Natural killer cell treated with Interleukin-12 subunit alpha and Interleukin-12 subunit beta and Interleukin-15 and Interleukin-18, amount 100 ng/mL, for 72 hours (primary cell): Measurements from ENCODE around the gene LRRC37A3. TPM values are rescaled to one million over a fixed set of nuclear protein-coding genes. Genes with fewer than 3 reads are reported as not detected.
"Not testable (repeated sequence)": the region's sequence is repeated elsewhere in the genome, so short reads cannot be mapped to it uniquely, and the experiment has no call there.

Source experiments
- ATAC-seq, 2 donors: fragments of 150-1000 bp; cut with Tn5 transposase in 1 of 2; sonication (Bioruptor Pico), chemical (Tn5 transposase) in 1 of 2; 2 replicates each; pipeline ENCODE4 v1.10.0; 2021
- DNase-seq: peaks from one replicate; pipeline ENCODE4 v3.0.0; 2022; ENCODE audit warnings: low spot score
- H3K27ac Mint-ChIP-seq, 2 donors: 1 replicate in 1 of 2; 2 replicates in 1 of 2; pipeline ENCODE4 v1.8.0; 2022; ENCODE audit warnings: mixed read lengths in 2 of 2, mild to moderate bottlenecking in 1 of 2, moderate library complexity in 1 of 2
- H3K27me3 Mint-ChIP-seq, 2 donors: 1 replicate in 1 of 2; 2 replicates in 1 of 2; pipeline ENCODE4 v1.8.0; 2022; ENCODE audit warnings: mixed read lengths in 2 of 2
- H3K36me3 Mint-ChIP-seq: one replicate; pipeline ENCODE4 v1.8.0; 2022; ENCODE audit warnings: mixed read lengths
- H3K4me1 Mint-ChIP-seq, 2 donors: 1 replicate in 1 of 2; 2 replicates in 1 of 2; pipeline ENCODE4 v1.8.0; 2022; ENCODE audit warnings: low read depth in 2 of 2, mixed read lengths in 2 of 2, mild to moderate bottlenecking in 1 of 2
- H3K4me3 Mint-ChIP-seq: one replicate; pipeline ENCODE4 v1.8.0; 2022; ENCODE audit warnings: mixed read lengths
- H3K9me3 Mint-ChIP-seq: 2 replicates; pipeline ENCODE4 v1.8.0; 2022; ENCODE audit warnings: mixed read lengths
- total RNA-seq, 2 donors: library from RNA; stranded (reverse); gene quantifications; one replicate each; pipeline ENCODE4 v1.2.3, GENCODE V29; 2022

LRRC37A3 gene
- total RNA-seq, 2 donors from 2014 or later = 7.0 to 8.5 TPM

DNA sequence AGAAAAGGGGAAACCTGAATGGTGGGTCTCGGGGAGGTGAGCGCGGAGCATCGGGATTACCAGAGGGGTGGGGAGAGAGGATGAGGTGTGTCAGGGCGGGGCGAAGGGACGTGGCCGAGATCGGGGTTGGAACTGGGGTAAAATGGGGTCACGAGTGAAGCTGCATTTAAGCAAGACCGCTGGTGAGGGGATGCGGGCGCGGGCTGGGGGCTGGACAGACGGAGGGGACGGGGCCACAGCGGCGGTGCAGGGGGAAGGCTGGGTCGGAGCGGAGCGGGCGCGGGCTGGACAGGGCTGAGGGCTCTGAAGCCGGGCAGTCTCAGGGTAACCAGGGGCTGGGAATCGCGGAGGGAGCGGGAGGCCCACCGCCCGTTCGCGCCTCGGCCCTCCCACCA lies 82.7 kb downstream of the LRRC37A3 start:
- not testable (repeated sequence) for H3K27me3 Mint-ChIP-seq, H3K9me3 Mint-ChIP-seq, H3K36me3 Mint-ChIP-seq
- Mint-ChIP-seq H3K4me3 (peak overlapping the region; percentile 91), H3K27ac (peak overlapping the region; percentile 74 to 92), H3K4me1 (peaks cover 15 to 19% of the 10 kb centered on the region in 2 donors)
- DNase-seq (peak; percentile 60), ATAC-seq (peak; percentile 54 to 61)

DNA sequence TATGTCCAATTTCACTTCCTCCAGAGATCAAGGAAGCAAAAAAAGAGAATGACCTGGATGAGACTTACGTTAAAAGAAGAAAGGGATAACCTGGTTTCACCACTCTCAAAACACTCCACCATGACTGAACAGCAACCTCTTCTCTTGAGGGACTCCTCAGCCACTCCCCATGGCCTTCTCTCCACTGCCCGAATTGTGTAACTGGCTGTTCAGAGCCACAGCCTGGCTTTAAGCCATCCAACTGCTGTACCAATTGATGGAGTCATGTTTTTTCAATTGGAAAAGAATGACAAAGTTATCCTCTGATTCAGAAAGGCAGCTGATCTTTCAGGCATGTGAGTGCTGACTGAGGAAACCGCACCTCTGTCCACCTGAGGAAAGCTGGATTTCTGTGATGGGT lies 85.2 kb downstream of the LRRC37A3 start:
- H3K36me3 Mint-ChIP-seq, H3K9me3 Mint-ChIP-seq, H3K4me3 Mint-ChIP-seq, H3K27ac Mint-ChIP-seq, DNase-seq, ATAC-seq, H3K27me3 Mint-ChIP-seq: not testable (repeated sequence)
- H3K4me1 Mint-ChIP-seq = peaks cover 21 to 30% of the 10 kb centered on the region in 2 donors

DNA sequence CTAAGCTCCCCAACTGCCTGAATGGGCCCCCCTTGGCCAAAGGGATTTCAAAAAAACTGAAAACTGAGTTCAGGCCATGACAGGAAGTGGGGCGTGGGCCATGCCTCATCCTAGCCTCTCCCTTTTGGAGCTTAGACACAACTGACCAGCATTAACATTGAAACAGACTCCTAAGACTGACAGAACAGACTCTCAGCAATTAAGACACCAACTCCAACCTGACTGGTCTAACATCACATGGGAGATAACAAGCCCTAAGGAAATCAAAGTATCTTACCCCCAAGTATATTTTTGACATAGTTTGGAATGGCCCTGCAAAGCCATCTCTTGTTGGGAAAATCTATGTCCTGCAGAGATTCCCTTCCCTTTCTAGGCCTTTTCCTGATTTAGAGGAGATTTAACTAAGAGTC lies 88.6 kb downstream of the LRRC37A3 start:
- not testable (repeated sequence) for ATAC-seq, DNase-seq, H3K27me3 Mint-ChIP-seq, H3K4me3 Mint-ChIP-seq, H3K27ac Mint-ChIP-seq, H3K36me3 Mint-ChIP-seq, H3K9me3 Mint-ChIP-seq
- H3K4me1 Mint-ChIP-seq = peaks cover 10 to 22% of the 10 kb centered on the region in 2 donors

DNA sequence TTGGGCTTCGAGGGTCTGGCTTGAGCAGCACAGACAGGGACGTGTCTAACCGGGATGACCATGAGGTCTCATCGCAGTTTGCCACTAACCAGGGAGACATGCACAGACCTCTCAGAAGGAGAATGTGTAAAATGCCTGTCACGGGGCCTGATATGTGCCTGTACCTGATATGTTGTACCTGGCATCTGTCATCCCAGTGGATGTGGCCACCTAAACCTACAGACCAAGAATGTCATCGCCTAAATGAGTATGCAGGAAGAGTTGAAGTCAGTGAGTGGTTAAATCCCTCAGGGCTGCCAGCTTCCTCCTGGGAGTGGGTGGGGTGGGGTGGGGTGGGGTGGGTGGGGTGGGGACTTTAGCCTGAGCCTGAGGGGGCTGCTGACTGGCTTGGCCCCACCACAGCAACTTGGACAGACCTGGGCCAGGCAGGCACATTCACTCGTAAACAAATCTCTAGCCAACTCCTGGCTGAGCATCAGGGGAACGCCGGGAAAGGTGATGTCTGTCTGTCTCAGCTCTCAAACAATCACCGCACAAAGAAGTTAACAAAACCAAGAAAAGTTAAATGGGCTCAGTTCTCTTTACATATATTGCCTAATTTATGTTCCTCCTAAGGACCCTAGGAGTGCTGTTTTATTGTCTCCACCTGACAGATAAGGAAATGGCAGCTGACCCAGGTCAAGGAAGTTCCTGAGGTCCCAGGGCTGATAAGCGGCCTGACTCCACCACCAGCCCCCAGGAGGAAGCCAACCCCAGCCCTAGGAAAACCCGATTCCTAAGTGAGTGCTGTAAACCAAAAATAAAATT lies 89.3 kb downstream of the LRRC37A3 start:
- H3K4me1 Mint-ChIP-seq = peaks cover 6 to 17% of the 10 kb centered on the region in 2 donors
- not testable (repeated sequence) for ATAC-seq, H3K4me3 Mint-ChIP-seq, H3K36me3 Mint-ChIP-seq, H3K27me3 Mint-ChIP-seq, H3K27ac Mint-ChIP-seq, H3K9me3 Mint-ChIP-seq, DNase-seq

DNA sequence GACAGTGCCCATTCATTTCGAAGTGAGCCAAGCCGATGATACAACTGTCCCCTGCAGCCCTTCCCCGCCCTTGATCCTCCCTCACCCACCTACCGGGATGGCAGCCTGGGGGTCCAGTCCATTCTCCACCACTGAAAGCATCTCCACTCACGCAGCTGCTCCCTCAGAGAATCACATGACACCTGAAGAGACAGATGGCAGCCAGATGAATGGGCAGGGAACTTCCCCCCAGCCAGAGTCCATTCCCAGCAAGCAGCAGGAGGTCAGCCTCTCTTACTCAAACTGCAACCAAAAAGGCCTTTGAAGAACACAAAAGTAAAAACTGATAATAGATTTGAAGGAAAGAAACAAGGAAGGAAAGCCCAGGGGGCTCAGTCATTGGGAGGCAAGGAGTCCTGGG lies 90.2 kb downstream of the LRRC37A3 start:
- not testable (repeated sequence) for H3K9me3 Mint-ChIP-seq, H3K27ac Mint-ChIP-seq, ATAC-seq, H3K27me3 Mint-ChIP-seq, H3K4me3 Mint-ChIP-seq, DNase-seq, H3K36me3 Mint-ChIP-seq
- H3K4me1 Mint-ChIP-seq = peaks cover 6 to 16% of the 10 kb centered on the region in 2 donors

GRCh38 chr17:64818904-64819303 lies 100.4 kb downstream of the LRRC37A3 start:
- not testable (repeated sequence) for H3K27me3 Mint-ChIP-seq, DNase-seq, H3K9me3 Mint-ChIP-seq, H3K36me3 Mint-ChIP-seq, H3K4me1 Mint-ChIP-seq, H3K27ac Mint-ChIP-seq, H3K4me3 Mint-ChIP-seq, ATAC-seq

DNA sequence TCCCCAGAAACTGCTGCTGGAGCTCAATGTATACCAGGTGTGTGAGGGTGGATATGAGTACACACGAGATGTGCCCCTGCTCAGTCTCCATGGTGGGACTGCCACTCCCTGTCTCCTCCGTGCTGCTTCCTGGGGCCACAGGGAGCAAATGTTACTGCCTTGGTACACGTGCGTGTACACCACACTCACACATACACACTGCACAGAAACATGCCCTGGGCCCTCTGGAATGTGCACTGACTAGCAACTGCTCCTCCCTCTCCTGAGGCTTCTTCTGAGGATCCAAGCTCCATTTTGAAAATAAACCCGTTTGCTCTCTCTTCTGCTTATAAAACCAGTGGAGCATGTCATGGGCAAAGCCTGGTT lies 103.5 kb downstream of the LRRC37A3 start:
- H3K36me3 Mint-ChIP-seq, H3K27me3 Mint-ChIP-seq, H3K4me3 Mint-ChIP-seq, H3K4me1 Mint-ChIP-seq, DNase-seq, H3K9me3 Mint-ChIP-seq, H3K27ac Mint-ChIP-seq: not testable (repeated sequence)
- ATAC-seq = peak in 1 of 2 donors; percentile 40

DNA sequence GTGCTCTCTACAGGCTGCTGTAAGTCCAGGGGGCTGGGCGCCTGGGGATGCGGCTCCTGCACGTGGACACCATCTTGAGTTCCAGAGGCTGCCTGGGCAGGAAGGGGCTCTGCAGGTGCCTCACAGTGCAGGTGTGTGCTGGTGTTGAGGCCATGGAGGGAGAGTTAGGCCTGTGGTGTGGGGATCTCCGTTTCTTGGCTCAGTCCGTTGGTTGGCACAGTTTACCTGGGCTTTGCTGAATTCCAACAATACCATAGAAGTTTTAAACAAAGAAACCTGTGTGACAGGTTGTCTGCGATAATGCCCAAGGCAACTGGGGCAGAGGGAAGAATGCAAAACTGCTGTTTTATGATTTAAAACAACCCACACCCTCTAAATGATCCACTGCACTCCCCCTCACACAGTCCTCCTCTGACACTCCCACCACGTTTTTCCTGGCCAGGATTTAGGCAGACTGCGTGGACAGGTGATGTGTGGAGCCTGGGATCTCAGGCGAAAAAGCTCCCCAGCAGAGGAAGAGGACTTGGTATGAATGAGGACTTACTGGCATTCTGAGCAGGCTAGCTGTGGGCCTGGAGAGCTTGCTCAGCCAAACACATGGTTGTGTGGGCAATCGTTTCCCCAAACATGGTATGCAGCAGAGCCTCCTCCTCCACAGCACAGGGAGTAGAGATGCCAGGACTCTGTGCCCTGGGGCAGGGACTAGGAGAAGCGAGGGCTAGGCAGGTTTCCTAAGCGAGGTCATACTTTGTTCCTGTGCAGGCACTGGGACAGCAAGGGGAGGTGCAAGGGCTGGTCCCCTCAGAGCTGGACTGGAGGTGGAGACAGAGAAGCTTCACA lies 104.1 kb downstream of the LRRC37A3 start:
- not testable (repeated sequence) for H3K4me1 Mint-ChIP-seq, H3K9me3 Mint-ChIP-seq, DNase-seq, H3K27me3 Mint-ChIP-seq, H3K4me3 Mint-ChIP-seq, H3K27ac Mint-ChIP-seq, H3K36me3 Mint-ChIP-seq
- ATAC-seq = peak in 1 of 2 donors; percentile 27

DNA sequence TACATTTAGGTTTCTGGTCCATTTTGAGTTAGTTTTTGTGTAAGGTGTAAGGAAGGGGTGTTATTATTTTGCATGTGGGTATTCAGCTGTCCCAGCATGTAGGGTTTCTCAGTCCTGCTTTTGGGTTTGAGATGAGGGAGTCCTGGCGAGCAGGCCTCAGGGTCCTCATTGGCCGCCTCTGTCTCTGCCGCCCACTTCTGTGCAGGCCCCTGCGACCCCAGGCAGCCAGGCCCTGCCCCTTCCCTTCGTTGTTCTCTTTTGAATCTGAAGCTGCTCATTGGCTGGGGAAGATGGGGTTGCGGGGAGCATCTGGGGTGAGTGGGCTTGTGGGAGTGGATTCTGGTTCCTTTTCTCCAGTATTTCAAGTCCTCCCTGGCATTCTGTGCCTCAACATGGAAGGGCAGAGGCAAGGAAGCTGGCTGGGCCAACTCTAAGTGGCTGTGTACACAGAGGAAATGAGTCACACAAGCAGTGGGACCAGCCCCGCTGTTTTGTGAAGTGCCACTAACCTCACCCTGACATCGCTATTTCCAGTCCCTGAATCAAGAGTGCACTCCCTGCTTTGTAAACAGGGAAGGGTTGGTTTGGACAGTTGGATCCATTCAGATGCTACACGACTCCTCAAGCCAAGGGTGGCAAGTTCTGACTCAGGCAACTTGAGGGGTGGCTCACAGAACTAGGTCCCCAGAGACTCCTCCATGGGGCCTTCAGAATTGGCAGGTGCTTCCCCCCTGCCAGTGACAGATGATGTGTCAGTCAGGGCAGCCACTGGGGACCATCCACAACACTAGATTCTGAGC lies 110.9 kb downstream of the LRRC37A3 start:
- Mint-ChIP-seq H3K4me1 (peaks cover 13 to 25% of the 10 kb centered on the region in 2 donors), H3K4me3 (peak overlapping the region; percentile 75), H3K36me3 (peaks cover 10% of the 10 kb centered on the region), H3K27ac (peak overlapping the region; percentile 95 to 97)
- ATAC-seq (peak; percentile 95 to 96), DNase-seq (peak; percentile 85)
- H3K9me3 Mint-ChIP-seq, H3K27me3 Mint-ChIP-seq: not testable (repeated sequence)

Other genes starting within 250 kb of the LRRC37A3 start
- gene GNA13, start 137.3 kb upstream of the LRRC37A3 start, total RNA-seq = 10 to 100 TPM; 59.3 to 65.3 TPM
- gene RGS9, start 217.9 kb upstream of the LRRC37A3 start, total RNA-seq = 10 to 100 TPM; 14.1 to 16.2 TPM